Umbilical cord (tissue), 2 donors: ENCODE results near the gene RPIA. TPM values are rescaled to one million over a fixed set of nuclear protein-coding genes. Genes with fewer than 3 reads are reported as not detected.
"Not testable (repeated sequence)": the region's sequence is repeated elsewhere in the genome, so short reads cannot be mapped to it uniquely, and the experiment has no call there.

ENCODE experiments used
- DNase-seq: peaks from one replicate; pipeline ENCODE4 v3.0.0-alpha.2; 2015; ENCODE audit warnings: low spot score
- total RNA-seq: library from RNA; depleted of rRNA; stranded (reverse); fragments of >200 nt; gene quantifications from one replicate; pipeline ENCODE4 v1.2.3, GENCODE V29; 2014; ENCODE audit warnings: low replicate concordance; ENCODE audit not compliant: insufficient read depth

Gene RPIA
- total RNA-seq, 1 donor from 2014 or later: 6.3 TPM

- DNase-seq: no peak
Observed at GRCh38 chr2:88735133-88735532, 43.7 kb downstream of the RPIA start.

- no peak for DNase-seq
Observed at GRCh38 chr2:88735853-88736252, 44.4 kb downstream of the RPIA start.

- no peak for DNase-seq
Observed at GRCh38 chr2:88736437-88736836, 45.0 kb downstream of the RPIA start.

- peak; percentile 14 for DNase-seq
Observed at GRCh38 chr2:88737385-88737784, 45.9 kb downstream of the RPIA start.

GRCh38 chr2:88738271-88738670, 46.8 kb downstream of the RPIA start:
- DNase-seq: no peak

GRCh38 chr2:88739985-88740600, 48.6 kb downstream of the RPIA start:
- peak; percentile 64 for DNase-seq

GRCh38 chr2:88746929-88747490, 55.5 kb downstream of the RPIA start:
- DNase-seq: no peak

- DNase-seq: no peak
Observed at GRCh38 chr2:88747990-88748389, 56.5 kb downstream of the RPIA start.

- DNase-seq: no peak
Observed at GRCh38 chr2:88751768-88752167, 60.3 kb downstream of the RPIA start.

- no peak for DNase-seq
Observed at GRCh38 chr2:88753833-88754584, 62.5 kb downstream of the RPIA start.

- DNase-seq: no peak
Observed at GRCh38 chr2:88754585-88755320, 63.3 kb downstream of the RPIA start.

GRCh38 chr2:88755836-88756235, 64.4 kb downstream of the RPIA start:
- DNase-seq: no peak

GRCh38 chr2:88757025-88757424, 65.6 kb downstream of the RPIA start:
- no peak for DNase-seq

- not testable (repeated sequence) for DNase-seq
Observed at GRCh38 chr2:88758702-88759101, 67.2 kb downstream of the RPIA start.

- no peak for DNase-seq
Observed at GRCh38 chr2:88760819-88761598, 69.5 kb downstream of the RPIA start.

- no peak for DNase-seq
Observed at GRCh38 chr2:88764141-88764849, 72.8 kb downstream of the RPIA start.

- no peak for DNase-seq
Observed at GRCh38 chr2:88764850-88765153, 73.3 kb downstream of the RPIA start.

- DNase-seq: peak; percentile 15
Observed at GRCh38 chr2:88765154-88765888, 73.8 kb downstream of the RPIA start.

GRCh38 chr2:88765889-88766481, 74.5 kb downstream of the RPIA start:
- DNase-seq: not testable (repeated sequence)

- no peak for DNase-seq
Observed at GRCh38 chr2:88770016-88770415, 78.5 kb downstream of the RPIA start.
